Measurements from ENCODE around the gene SPPL3.

Gene SPPL3

GRCh38 chr12:120874547-120875245, 29.5 kb downstream of the SPPL3 start:
- no peak for TF ChIP-seq ZFX (IDR thresholded peaks at IDR 0.05; ENCODE audit: borderline replicate concordance)
- TF ChIP-seq CTCF (IDR thresholded peaks at IDR 0.05): no peak
- H3K27ac ChIP-seq: no peak overlapping the region

GRCh38 chr12:120873226-120873625, 30.9 kb downstream of the SPPL3 start:
- TF ChIP-seq CTCF (IDR thresholded peaks at IDR 0.05) (no peak), ZFX (IDR thresholded peaks at IDR 0.05; ENCODE audit: borderline replicate concordance) (no peak)
- H3K27ac ChIP-seq: no peak overlapping the region

- no peak overlapping the region for H3K27ac ChIP-seq
- TF ChIP-seq CTCF (IDR thresholded peaks at IDR 0.05): no peak
- no peak for TF ChIP-seq ZFX (IDR thresholded peaks at IDR 0.05; ENCODE audit: borderline replicate concordance)
Measured at GRCh38 chr12:120872487-120872886, 31.7 kb downstream of the SPPL3 start.

- TF ChIP-seq CTCF (IDR thresholded peaks at IDR 0.05) (no peak), ZFX (IDR thresholded peaks at IDR 0.05; ENCODE audit: borderline replicate concordance) (no peak)
Measured at GRCh38 chr12:120870415-120870814, 33.7 kb downstream of the SPPL3 start.

GRCh38 chr12:120869376-120869775, 34.8 kb downstream of the SPPL3 start:
- H3K27ac ChIP-seq: no peak overlapping the region
- no peak for TF ChIP-seq CTCF (IDR thresholded peaks at IDR 0.05)
- no peak for TF ChIP-seq ZFX (IDR thresholded peaks at IDR 0.05; ENCODE audit: borderline replicate concordance)

More at GRCh38 chr12:120870415-120870814, 33.7 kb downstream of the SPPL3 start:
- no peak overlapping the region for H3K27ac ChIP-seq

- H3K27ac ChIP-seq: no peak overlapping the region
- TF ChIP-seq ZFX (IDR thresholded peaks at IDR 0.05; ENCODE audit: borderline replicate concordance) (no peak), CTCF (IDR thresholded peaks at IDR 0.05) (no peak)
Measured at GRCh38 chr12:120866108-120866507, 38.0 kb downstream of the SPPL3 start.

GRCh38 chr12:120865098-120865497, 39.1 kb downstream of the SPPL3 start:
- no peak overlapping the region for H3K27ac ChIP-seq
- TF ChIP-seq ZFX (IDR thresholded peaks at IDR 0.05; ENCODE audit: borderline replicate concordance) (no peak), CTCF (IDR thresholded peaks at IDR 0.05) (no peak)

Data from 22Rv1 (cell line).